Muscle layer of colon (tissue), 2 donors: ENCODE measurements around the gene DLG5.

Experiments used
- H3K27ac ChIP-seq: one replicate; pipeline ENCODE4 v1.7.0; 2013; ENCODE audit warnings: low read depth, mild to moderate bottlenecking, low read length, moderate library complexity
- H3K27me3 ChIP-seq, 2 donors: one replicate each; pipeline ENCODE4 v1.7.0; 2013; ENCODE audit warnings: low read length in 2 of 2, mild to moderate bottlenecking in 2 of 2; ENCODE audit not compliant: insufficient read depth in 2 of 2, control insufficient read depth in 1 of 2
- H3K36me3 ChIP-seq: one replicate; pipeline ENCODE4 v1.7.0; 2013; ENCODE audit warnings: mild to moderate bottlenecking, low read length; ENCODE audit not compliant: insufficient read depth
- H3K4me1 ChIP-seq: one replicate; pipeline ENCODE4 v1.7.0; 2013; ENCODE audit warnings: mild to moderate bottlenecking, low read length; ENCODE audit not compliant: insufficient read depth
- H3K4me3 ChIP-seq, 2 donors: one replicate each; pipeline ENCODE4 v1.7.0; 2013; ENCODE audit warnings: low read length in 2 of 2, low read depth in 1 of 2, mild to moderate bottlenecking in 1 of 2, moderate library complexity in 1 of 2
- H3K9ac ChIP-seq: one replicate; pipeline ENCODE4 v1.7.0; 2013; ENCODE audit warnings: low read length
- H3K9me3 ChIP-seq: one replicate; pipeline ENCODE4 v1.7.0; 2013; ENCODE audit warnings: mild to moderate bottlenecking, low read length
- donor health status: abdominal sarcoma.
- donor health status: Adenocarcinoma of cecum.

Gene DLG5

DNA sequence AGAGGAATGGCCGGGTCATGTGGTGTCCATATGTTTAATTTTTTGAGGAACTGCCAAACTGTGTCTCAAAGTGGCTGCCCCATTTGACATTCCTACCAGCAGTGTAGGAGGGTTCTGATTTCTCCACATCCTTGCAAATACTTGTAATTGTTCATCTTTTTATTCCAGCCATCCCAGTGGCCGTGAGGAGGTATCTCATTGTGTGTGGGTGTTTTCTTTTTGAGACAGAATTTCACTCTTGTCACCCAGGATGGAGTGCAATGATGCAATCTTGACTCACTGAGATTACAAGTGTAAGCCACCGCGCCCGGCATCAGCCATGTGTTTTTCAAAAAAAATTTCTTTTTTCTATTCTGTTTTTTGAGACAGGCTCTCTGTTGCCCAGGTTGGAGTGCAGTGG lies 38.7 kb upstream of the DLG5 start:
- Histone ChIP-seq H3K27me3 (no peaks in the 10 kb centered on the region), H3K36me3 (no peaks in the 10 kb centered on the region), H3K9me3 (no peaks in the 10 kb centered on the region), H3K27ac (no peak overlapping the region), H3K4me1 (peaks cover 17% of the 10 kb centered on the region), H3K9ac (no peak overlapping the region), H3K4me3 (no peak overlapping the region)

DNA sequence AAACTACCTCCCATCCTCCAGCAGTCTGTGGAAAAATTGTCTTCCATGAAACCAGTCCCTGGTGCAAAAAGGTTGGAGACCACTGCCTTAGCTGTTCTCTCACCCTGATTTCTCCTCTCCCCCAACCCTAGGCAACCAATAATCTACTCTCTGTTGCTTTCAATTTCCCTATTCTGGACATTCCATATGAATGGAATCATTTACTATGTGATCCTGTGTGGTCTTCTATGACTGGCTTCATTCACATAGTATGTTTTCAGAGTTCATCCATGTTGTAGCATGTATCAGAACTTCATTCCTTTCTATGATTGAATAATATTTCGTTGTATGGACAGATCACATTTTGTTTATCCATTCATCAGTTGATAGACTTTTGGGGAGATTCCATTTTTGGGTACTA lies 38.3 kb upstream of the DLG5 start:
- Histone ChIP-seq H3K4me3 (no peak overlapping the region), H3K9ac (no peak overlapping the region), H3K27ac (no peak overlapping the region), H3K9me3 (no peaks in the 10 kb centered on the region), H3K27me3 (no peaks in the 10 kb centered on the region), H3K4me1 (peaks cover 12% of the 10 kb centered on the region), H3K36me3 (no peaks in the 10 kb centered on the region)

DNA sequence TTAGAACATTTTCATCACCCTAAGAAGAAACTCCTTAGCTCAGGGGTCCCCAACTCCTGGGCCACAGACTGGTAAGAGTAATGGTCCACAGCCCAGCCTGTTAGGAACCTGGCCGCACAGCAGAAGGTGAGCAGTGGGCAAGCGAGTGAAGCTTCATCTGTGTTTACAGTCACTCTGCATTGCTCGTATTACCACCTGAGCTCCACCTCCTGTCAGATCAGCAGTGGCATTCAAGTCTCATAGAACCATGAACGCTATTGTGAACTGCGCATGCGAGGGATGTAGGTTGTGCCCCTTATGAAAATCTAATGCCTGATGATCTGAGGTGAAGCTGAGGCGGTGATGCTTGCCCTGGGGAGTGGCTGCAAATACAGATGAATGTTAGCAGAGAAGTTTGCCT lies 37.3 kb upstream of the DLG5 start:
- Histone ChIP-seq H3K9me3 (no peaks in the 10 kb centered on the region), H3K27me3 (no peaks in the 10 kb centered on the region), H3K4me1 (peaks cover 3% of the 10 kb centered on the region), H3K9ac (no peak overlapping the region), H3K36me3 (no peaks in the 10 kb centered on the region), H3K27ac (no peak overlapping the region), H3K4me3 (no peak overlapping the region)

- no peak overlapping the region for H3K27ac ChIP-seq
- no peaks in the 10 kb centered on the region for H3K36me3 ChIP-seq
- no peaks in the 10 kb centered on the region for H3K9me3 ChIP-seq
- no peak overlapping the region for H3K4me3 ChIP-seq
- no peaks in the 10 kb centered on the region for H3K27me3 ChIP-seq
- no peak overlapping the region for H3K9ac ChIP-seq
- no peaks in the 10 kb centered on the region for H3K4me1 ChIP-seq
Measured at GRCh38 chr10:77962350-77963146, 36.0 kb upstream of the DLG5 start.

DNA sequence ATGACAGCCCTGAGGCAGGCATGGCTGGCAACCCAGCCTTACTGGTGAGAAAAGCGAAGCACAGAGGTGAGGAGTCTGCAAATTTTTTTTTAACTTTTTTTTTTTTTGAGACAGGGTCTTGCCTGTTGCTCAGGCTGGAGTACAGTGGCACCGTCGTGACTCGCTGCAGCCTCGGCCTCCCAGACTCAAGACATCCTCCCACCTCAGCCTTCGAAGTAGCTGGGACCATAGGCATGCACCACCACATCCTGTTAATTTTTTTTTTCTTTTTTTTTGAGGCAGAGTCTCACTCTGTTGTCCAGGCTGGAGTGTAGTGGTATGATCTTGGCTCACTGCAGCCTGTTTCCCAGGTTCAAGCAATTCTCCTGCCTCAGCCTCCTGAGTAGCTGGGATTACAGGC lies 35.1 kb upstream of the DLG5 start:
- Histone ChIP-seq H3K9ac (no peak overlapping the region), H3K27me3 (no peaks in the 10 kb centered on the region), H3K27ac (no peak overlapping the region)

GRCh38 chr10:77960829-77961329 lies 34.3 kb upstream of the DLG5 start:
- Histone ChIP-seq H3K9ac (no peak overlapping the region), H3K27me3 (no peaks in the 10 kb centered on the region), H3K27ac (no peak overlapping the region), H3K9me3 (no peaks in the 10 kb centered on the region), H3K4me1 (no peaks in the 10 kb centered on the region), H3K36me3 (no peaks in the 10 kb centered on the region), H3K4me3 (no peak overlapping the region)

More for the DNA sequence above, 35.1 kb upstream of the DLG5 start:
- Histone ChIP-seq H3K4me3 (no peak overlapping the region), H3K4me1 (no peaks in the 10 kb centered on the region), H3K36me3 (no peaks in the 10 kb centered on the region), H3K9me3 (no peaks in the 10 kb centered on the region)

DNA sequence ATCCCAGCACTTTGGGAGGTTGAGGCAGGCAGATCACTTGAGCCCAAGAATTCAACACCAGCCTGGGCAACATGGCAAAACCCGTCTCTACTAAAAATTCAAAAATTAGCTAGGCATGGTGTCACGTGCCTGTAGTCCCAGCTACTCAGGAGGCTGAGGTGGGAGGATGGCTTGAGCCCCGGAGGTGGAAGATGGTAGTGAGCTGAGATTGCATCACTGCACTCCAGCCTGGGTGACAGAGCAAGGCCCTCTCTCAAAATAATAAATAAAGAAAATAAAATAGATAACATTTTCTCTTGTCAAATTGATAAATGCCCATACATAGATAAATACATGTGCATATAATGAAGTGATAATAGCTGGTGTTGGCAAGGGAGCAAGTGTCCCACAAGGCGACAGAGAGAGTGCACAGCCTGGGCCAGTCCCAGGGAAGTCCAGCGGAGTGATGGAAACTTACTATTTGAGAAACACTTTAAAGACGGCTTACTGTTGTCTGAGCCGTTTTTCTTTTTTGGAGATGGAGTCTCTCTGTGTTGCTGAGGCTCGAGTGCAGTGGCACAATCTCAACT lies 33.4 kb upstream of the DLG5 start:
- Histone ChIP-seq H3K36me3 (no peaks in the 10 kb centered on the region), H3K27ac (no peak overlapping the region), H3K4me1 (no peaks in the 10 kb centered on the region), H3K9ac (no peak overlapping the region), H3K9me3 (no peaks in the 10 kb centered on the region), H3K27me3 (no peaks in the 10 kb centered on the region), H3K4me3 (no peak overlapping the region)

DNA sequence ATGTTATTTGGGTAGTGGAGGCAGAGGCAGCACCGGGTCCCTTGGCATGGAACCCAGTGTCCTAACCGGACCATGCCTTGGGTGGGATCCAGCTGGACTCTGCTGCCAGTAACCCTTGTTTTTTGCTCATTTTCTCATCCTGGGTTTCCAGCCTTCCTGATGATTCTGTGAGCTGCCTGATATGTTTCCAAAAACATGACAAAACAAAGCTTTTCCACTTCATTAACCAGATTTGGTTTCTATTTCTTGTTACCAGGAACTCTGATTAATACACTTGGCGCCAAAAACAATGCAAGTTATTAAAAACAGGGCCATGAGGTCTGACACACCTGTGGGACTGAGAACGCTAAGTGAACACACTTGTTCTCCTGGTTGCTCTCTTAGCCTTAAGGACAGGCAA lies 32.8 kb upstream of the DLG5 start:
- Histone ChIP-seq H3K9me3 (no peaks in the 10 kb centered on the region), H3K4me1 (no peaks in the 10 kb centered on the region), H3K27me3 (no peaks in the 10 kb centered on the region), H3K36me3 (no peaks in the 10 kb centered on the region), H3K27ac (no peak overlapping the region), H3K4me3 (no peak overlapping the region), H3K9ac (no peak overlapping the region)

DNA sequence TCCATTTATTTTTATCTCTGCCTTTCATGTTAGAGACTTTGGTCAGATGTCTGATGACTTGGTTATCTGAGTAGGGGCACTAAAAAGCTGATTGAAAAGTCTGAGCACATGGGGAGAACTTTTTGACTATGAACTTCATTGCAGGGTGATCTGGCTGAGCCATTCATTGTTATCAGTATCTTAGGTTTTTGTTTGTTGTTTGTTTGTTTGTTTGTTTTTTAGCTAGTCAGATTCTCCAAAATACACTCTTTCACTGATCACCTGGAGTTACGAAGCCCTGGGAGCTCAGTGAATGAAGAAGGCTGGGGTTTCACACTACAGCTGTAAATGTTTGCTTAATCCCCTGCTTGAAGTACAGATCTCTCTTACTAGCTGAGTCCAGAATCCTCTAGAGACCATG lies 28.6 kb upstream of the DLG5 start:
- H3K9ac ChIP-seq = no peak overlapping the region
- no peaks in the 10 kb centered on the region for H3K27me3 ChIP-seq
- H3K4me1 ChIP-seq = no peaks in the 10 kb centered on the region
- no peaks in the 10 kb centered on the region for H3K36me3 ChIP-seq
- H3K27ac ChIP-seq = no peak overlapping the region
- H3K9me3 ChIP-seq = peaks cover 15% of the 10 kb centered on the region
- no peak overlapping the region for H3K4me3 ChIP-seq

- Histone ChIP-seq H3K36me3 (no peaks in the 10 kb centered on the region), H3K4me1 (peaks cover 4% of the 10 kb centered on the region), H3K9me3 (peaks cover 15% of the 10 kb centered on the region), H3K4me3 (no peak overlapping the region), H3K27me3 (no peaks in the 10 kb centered on the region), H3K27ac (no peak overlapping the region), H3K9ac (no peak overlapping the region)
Measured at GRCh38 chr10:77949167-77949566, 22.6 kb upstream of the DLG5 start.

GRCh38 chr10:77946084-77946483 lies 19.5 kb upstream of the DLG5 start:
- Histone ChIP-seq H3K4me1 (peaks cover 14% of the 10 kb centered on the region), H3K9me3 (peaks cover 6% of the 10 kb centered on the region), H3K27ac (no peak overlapping the region), H3K36me3 (no peaks in the 10 kb centered on the region), H3K27me3 (no peaks in the 10 kb centered on the region), H3K9ac (no peak overlapping the region), H3K4me3 (no peak overlapping the region)

DNA sequence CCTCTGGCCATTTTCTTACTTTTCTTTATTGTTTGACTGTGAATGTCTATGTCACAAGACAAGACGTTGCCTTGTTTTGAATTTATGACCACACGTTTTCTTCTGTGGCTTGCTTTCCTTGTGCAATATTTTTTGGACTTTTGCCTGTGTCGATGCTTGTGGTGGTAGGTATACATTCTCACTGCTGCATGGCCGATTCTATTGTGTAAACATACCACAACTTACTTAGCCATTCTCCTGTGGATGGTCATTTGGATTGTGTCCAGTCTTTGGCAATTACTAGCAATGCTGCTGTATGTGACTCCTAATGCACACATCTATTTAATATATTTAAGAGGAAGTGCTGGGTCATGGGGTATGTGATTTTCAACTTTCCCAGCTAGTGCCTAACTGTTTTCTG lies 18.0 kb upstream of the DLG5 start:
- H3K4me1 ChIP-seq = peaks cover 21% of the 10 kb centered on the region

More for the DNA sequence above, 18.0 kb upstream of the DLG5 start:
- H3K27me3 ChIP-seq = no peaks in the 10 kb centered on the region
- H3K36me3 ChIP-seq = no peaks in the 10 kb centered on the region
- H3K4me3 ChIP-seq = no peak overlapping the region
- no peaks in the 10 kb centered on the region for H3K9me3 ChIP-seq
- no peak overlapping the region for H3K9ac ChIP-seq
- H3K27ac ChIP-seq = no peak overlapping the region
